Dedifferentiated amniotic fluid mesenchymal stem cell (primary cell): ENCODE results near the gene KRT38.

Experiments used
- DNase-seq: peaks from one replicate; pipeline ENCODE4 v3.0.0-alpha.2; 2016; ENCODE audit errors: extremely low spot score

KRT38 gene

GRCh38 chr17:41440531-41441033, at the start of gene KRT38:
Gene KRT38 (minus strand): TSS chr17:41440983. CDS start chr17:41440921, 62 bp downstream.
- no peak for DNase-seq

GRCh38 chr17:41489531-41489930, 48.7 kb upstream of the KRT38 start, which contains the start of gene KRT36:
Gene KRT36 (minus strand): TSS chr17:41489910. CDS start chr17:41489864, 46 bp downstream.
- no peak for DNase-seq

- DNase-seq: no peak
Observed at GRCh38 chr17:41486809-41487530, 46.2 kb upstream of the KRT38 start.

GRCh38 chr17:41486316-41486715, 45.5 kb upstream of the KRT38 start:
- no peak for DNase-seq

GRCh38 chr17:41484920-41485904, 44.4 kb upstream of the KRT38 start:
- DNase-seq: no peak

- DNase-seq: no peak
Observed at GRCh38 chr17:41483991-41484826, 43.4 kb upstream of the KRT38 start.

GRCh38 chr17:41483531-41483930, 42.7 kb upstream of the KRT38 start:
- DNase-seq: no peak

- no peak for DNase-seq
Observed at GRCh38 chr17:41481036-41481435, 40.3 kb upstream of the KRT38 start, which contains the start of gene KRT35. Gene KRT35 (minus strand): TSS chr17:41481151. CDS start chr17:41481097, 54 bp downstream.

GRCh38 chr17:41480581-41480980, 39.8 kb upstream of the KRT38 start:
- DNase-seq: no peak

GRCh38 chr17:41480136-41480535, 39.4 kb upstream of the KRT38 start:
- no peak for DNase-seq

GRCh38 chr17:41478237-41478636, 37.5 kb upstream of the KRT38 start:
- DNase-seq: no peak

GRCh38 chr17:41476866-41477815, 36.4 kb upstream of the KRT38 start:
- no peak for DNase-seq

GRCh38 chr17:41475421-41475820, 34.6 kb upstream of the KRT38 start:
- no peak for DNase-seq

GRCh38 chr17:41474863-41475262, 34.1 kb upstream of the KRT38 start:
- DNase-seq: no peak

GRCh38 chr17:41468346-41468745, 27.6 kb upstream of the KRT38 start:
- DNase-seq: no peak

GRCh38 chr17:41467561-41467960, 26.8 kb upstream of the KRT38 start:
- DNase-seq: no peak

GRCh38 chr17:41466988-41467387, 26.2 kb upstream of the KRT38 start, which contains the start of gene KRT32:
Gene KRT32 (minus strand): TSS chr17:41467386. CDS start chr17:41467325, 61 bp downstream.
- DNase-seq: no peak

GRCh38 chr17:41464682-41465081, 23.9 kb upstream of the KRT38 start:
- peak; percentile 51 for DNase-seq

- no peak for DNase-seq
Observed at GRCh38 chr17:41464173-41464572, 23.4 kb upstream of the KRT38 start.

GRCh38 chr17:41463746-41464145, 23.0 kb upstream of the KRT38 start:
- no peak for DNase-seq
